ENCODE data around the gene LCE1D.

Gene LCE1D

GRCh38 chr1:152777510-152778137 is 18.9 kb upstream of the LCE1D start:
- no peak overlapping the region for H3K27ac Mint-ChIP-seq
- peaks cover 14% of the 10 kb centered on the region for H3K27me3 Mint-ChIP-seq
- no peaks in the 10 kb centered on the region for H3K4me1 Mint-ChIP-seq
- DNase-seq (no peak), ATAC-seq (no peak)
- H3K36me3 Mint-ChIP-seq (ENCODE audit: low read depth): no peaks in the 10 kb centered on the region
- no peak overlapping the region for H3K4me3 Mint-ChIP-seq
- H3K9me3 Mint-ChIP-seq: peaks cover 6% of the 10 kb centered on the region

- DNase-seq (no peak), ATAC-seq (no peak)
- Mint-ChIP-seq H3K9me3 (no peaks in the 10 kb centered on the region), H3K4me3 (no peak overlapping the region), H3K4me1 (no peaks in the 10 kb centered on the region), H3K27me3 (peaks cover 29% of the 10 kb centered on the region), H3K36me3 (ENCODE audit: low read depth) (no peaks in the 10 kb centered on the region), H3K27ac (no peak overlapping the region)
Measured at GRCh38 chr1:152783095-152783494, 13.4 kb upstream of the LCE1D start.

- no peaks in the 10 kb centered on the region for H3K9me3 Mint-ChIP-seq
- no peaks in the 10 kb centered on the region for H3K36me3 Mint-ChIP-seq (ENCODE audit: low read depth)
- H3K4me1 Mint-ChIP-seq: no peaks in the 10 kb centered on the region
- no peak for ATAC-seq
- DNase-seq: no peak
- peaks cover 27% of the 10 kb centered on the region for H3K27me3 Mint-ChIP-seq
- no peak within 1 kb of the TSS for H3K4me3 Mint-ChIP-seq
- no peak within 1 kb of the TSS for H3K27ac Mint-ChIP-seq
Measured at GRCh38 chr1:152786077-152786476, 10.4 kb upstream of the LCE1D start, which contains the start of gene LCE1E. Gene LCE1E (plus strand): TSS chr1:152786257. CDS start chr1:152787300, 1,043 bp downstream.

GRCh38 chr1:152795686-152796085 is 835 bp upstream of the LCE1D start:
- no peaks in the 10 kb centered on the region for H3K4me1 Mint-ChIP-seq
- no peak overlapping the region for H3K4me3 Mint-ChIP-seq
- peaks cover 18% of the 10 kb centered on the region for H3K27me3 Mint-ChIP-seq
- no peak for DNase-seq
- no peak for ATAC-seq
- H3K27ac Mint-ChIP-seq: no peak overlapping the region
- H3K9me3 Mint-ChIP-seq: no peaks in the 10 kb centered on the region
- no peaks in the 10 kb centered on the region for H3K36me3 Mint-ChIP-seq (ENCODE audit: low read depth)

GRCh38 chr1:152801333-152801732 is 4.8 kb downstream of the LCE1D start:
- ATAC-seq (no peak), DNase-seq (no peak)
- H3K9me3 Mint-ChIP-seq: no peaks in the 10 kb centered on the region
- H3K36me3 Mint-ChIP-seq (ENCODE audit: low read depth): no peaks in the 10 kb centered on the region
- H3K4me3 Mint-ChIP-seq: no peak overlapping the region
- H3K27me3 Mint-ChIP-seq: peaks cover 18% of the 10 kb centered on the region
- no peak overlapping the region for H3K27ac Mint-ChIP-seq
- no peaks in the 10 kb centered on the region for H3K4me1 Mint-ChIP-seq

- no peak for ATAC-seq
- Mint-ChIP-seq H3K36me3 (ENCODE audit: low read depth) (no peaks in the 10 kb centered on the region), H3K4me1 (no peaks in the 10 kb centered on the region), H3K27me3 (peaks cover 10% of the 10 kb centered on the region), H3K27ac (no peak within 1 kb of the TSS), H3K9me3 (no peaks in the 10 kb centered on the region), H3K4me3 (no peak within 1 kb of the TSS)
- no peak for DNase-seq
Measured at GRCh38 chr1:152806576-152806975, 10.1 kb downstream of the LCE1D start, which contains the start of gene LCE1C. Gene LCE1C (minus strand): TSS chr1:152806651. CDS start chr1:152805478, 1,173 bp downstream.

- Mint-ChIP-seq H3K36me3 (ENCODE audit: low read depth) (no peaks in the 10 kb centered on the region), H3K4me3 (no peak overlapping the region), H3K27ac (no peak overlapping the region), H3K9me3 (no peaks in the 10 kb centered on the region), H3K4me1 (no peaks in the 10 kb centered on the region), H3K27me3 (peaks cover 8% of the 10 kb centered on the region)
- ATAC-seq: no peak
- DNase-seq: no peak
Measured at GRCh38 chr1:152811050-152811449, 14.5 kb downstream of the LCE1D start.

GRCh38 chr1:152811671-152812070 is 15.2 kb downstream of the LCE1D start, which contains the start of gene LCE1B:
Gene LCE1B (plus strand): TSS chr1:152811971. CDS start chr1:152812447, 476 bp downstream.
- H3K36me3 Mint-ChIP-seq (ENCODE audit: low read depth): no peaks in the 10 kb centered on the region
- H3K27ac Mint-ChIP-seq: no peak within 1 kb of the TSS
- H3K27me3 Mint-ChIP-seq: peaks cover 8% of the 10 kb centered on the region
- no peaks in the 10 kb centered on the region for H3K4me1 Mint-ChIP-seq
- no peak within 1 kb of the TSS for H3K4me3 Mint-ChIP-seq
- no peaks in the 10 kb centered on the region for H3K9me3 Mint-ChIP-seq
- DNase-seq (no peak), ATAC-seq (no peak)

GRCh38 chr1:152817309-152817708 is 20.8 kb downstream of the LCE1D start:
- Mint-ChIP-seq H3K9me3 (no peaks in the 10 kb centered on the region), H3K27me3 (no peaks in the 10 kb centered on the region), H3K27ac (no peak overlapping the region), H3K36me3 (ENCODE audit: low read depth) (no peaks in the 10 kb centered on the region), H3K4me3 (no peak overlapping the region), H3K4me1 (no peaks in the 10 kb centered on the region)
- no peak for ATAC-seq
- no peak for DNase-seq

GRCh38 chr1:152823294-152823693 is 26.8 kb downstream of the LCE1D start:
- Mint-ChIP-seq H3K4me1 (no peaks in the 10 kb centered on the region), H3K27ac (no peak overlapping the region), H3K4me3 (no peak overlapping the region), H3K27me3 (peaks cover 16% of the 10 kb centered on the region), H3K9me3 (no peaks in the 10 kb centered on the region), H3K36me3 (ENCODE audit: low read depth) (no peaks in the 10 kb centered on the region)
- ATAC-seq: no peak
- DNase-seq: no peak

GRCh38 chr1:152824964-152825363 is 28.4 kb downstream of the LCE1D start:
- no peaks in the 10 kb centered on the region for H3K36me3 Mint-ChIP-seq (ENCODE audit: low read depth)
- no peaks in the 10 kb centered on the region for H3K9me3 Mint-ChIP-seq
- no peak overlapping the region for H3K4me3 Mint-ChIP-seq
- no peak overlapping the region for H3K27ac Mint-ChIP-seq
- peaks cover 19% of the 10 kb centered on the region for H3K27me3 Mint-ChIP-seq
- DNase-seq (no peak), ATAC-seq (no peak)
- H3K4me1 Mint-ChIP-seq: no peaks in the 10 kb centered on the region

GRCh38 chr1:152827173-152827572 is 30.7 kb downstream of the LCE1D start, which contains the start of gene LCE1A:
Gene LCE1A (plus strand): TSS chr1:152827473. CDS start chr1:152827473, 0 bp downstream.
- no peaks in the 10 kb centered on the region for H3K9me3 Mint-ChIP-seq
- no peak within 1 kb of the TSS for H3K27ac Mint-ChIP-seq
- H3K27me3 Mint-ChIP-seq: peaks cover 21% of the 10 kb centered on the region
- no peak within 1 kb of the TSS for H3K4me3 Mint-ChIP-seq
- no peaks in the 10 kb centered on the region for H3K36me3 Mint-ChIP-seq (ENCODE audit: low read depth)
- H3K4me1 Mint-ChIP-seq: no peaks in the 10 kb centered on the region
- DNase-seq: no peak
- ATAC-seq: no peak

GRCh38 chr1:152836870-152837269 is 40.3 kb downstream of the LCE1D start:
- H3K27ac Mint-ChIP-seq: no peak overlapping the region
- H3K4me1 Mint-ChIP-seq: no peaks in the 10 kb centered on the region
- peaks cover 5% of the 10 kb centered on the region for H3K27me3 Mint-ChIP-seq
- DNase-seq (no peak), ATAC-seq (no peak)
- no peaks in the 10 kb centered on the region for H3K36me3 Mint-ChIP-seq (ENCODE audit: low read depth)
- no peak overlapping the region for H3K4me3 Mint-ChIP-seq
- H3K9me3 Mint-ChIP-seq: no peaks in the 10 kb centered on the region

- Mint-ChIP-seq H3K4me1 (no peaks in the 10 kb centered on the region), H3K9me3 (no peaks in the 10 kb centered on the region), H3K27me3 (peaks cover 5% of the 10 kb centered on the region), H3K4me3 (no peak within 1 kb of the TSS), H3K36me3 (ENCODE audit: low read depth) (no peaks in the 10 kb centered on the region), H3K27ac (no peak within 1 kb of the TSS)
- ATAC-seq (no peak), DNase-seq (no peak)
Measured at GRCh38 chr1:152842556-152842955, 46.0 kb downstream of the LCE1D start, which contains the start of gene LCE6A. Gene LCE6A (plus strand): TSS chr1:152842856. CDS start chr1:152843521, 665 bp downstream.
